Progenitor cell of endocrine pancreas (in vitro differentiated cells): ENCODE data around the gene HSD3B7. TPM values are rescaled to one million over a fixed set of nuclear protein-coding genes. Genes with fewer than 3 reads are reported as not detected.

Source experiments
- DNase-seq: peaks from one replicate; pipeline ENCODE4 v3.0.0; 2021; ENCODE audit warnings: low spot score; ENCODE audit not compliant: unreplicated experiment
- H3K27ac Mint-ChIP-seq: 2 replicates; pipeline ENCODE4 v1.8.0; 2021; ENCODE audit warnings: mild to moderate bottlenecking, moderate library complexity, mixed read lengths
- H3K27me3 Mint-ChIP-seq: 2 replicates; pipeline ENCODE4 v1.8.0; 2021; ENCODE audit warnings: mixed read lengths
- H3K36me3 Mint-ChIP-seq: 2 replicates; pipeline ENCODE4 v1.8.0; 2022; ENCODE audit warnings: mixed read lengths; ENCODE audit not compliant: insufficient read depth
- H3K4me1 Mint-ChIP-seq: 2 replicates; pipeline ENCODE4 v1.8.0; 2021; ENCODE audit warnings: low read depth, mixed read lengths
- H3K4me3 Mint-ChIP-seq: 2 replicates; pipeline ENCODE4 v1.8.0; 2021; ENCODE audit warnings: low read depth, mild to moderate bottlenecking, moderate library complexity, mixed read lengths
- H3K9me3 Mint-ChIP-seq: 2 replicates; pipeline ENCODE4 v1.8.0; 2021; ENCODE audit warnings: low read depth, mixed read lengths
- total RNA-seq: library from RNA; stranded (reverse); gene quantifications from 2 replicates; pipeline ENCODE4 v1.2.1, GENCODE V29; 2021
- TF ChIP-seq, protein P1 (sequence below): fragments of 200-600 bp; sonication (generic); IDR thresholded peaks from one replicate; pipeline ENCODE4 v1.5.0; 2021; ENCODE audit warnings: antibody characterized with exemption, mild to moderate bottlenecking; ENCODE audit not compliant: unreplicated experiment

The HSD3B7 gene
- total RNA-seq, 1 donor from 2014 or later = 5.5 TPM

DNA sequence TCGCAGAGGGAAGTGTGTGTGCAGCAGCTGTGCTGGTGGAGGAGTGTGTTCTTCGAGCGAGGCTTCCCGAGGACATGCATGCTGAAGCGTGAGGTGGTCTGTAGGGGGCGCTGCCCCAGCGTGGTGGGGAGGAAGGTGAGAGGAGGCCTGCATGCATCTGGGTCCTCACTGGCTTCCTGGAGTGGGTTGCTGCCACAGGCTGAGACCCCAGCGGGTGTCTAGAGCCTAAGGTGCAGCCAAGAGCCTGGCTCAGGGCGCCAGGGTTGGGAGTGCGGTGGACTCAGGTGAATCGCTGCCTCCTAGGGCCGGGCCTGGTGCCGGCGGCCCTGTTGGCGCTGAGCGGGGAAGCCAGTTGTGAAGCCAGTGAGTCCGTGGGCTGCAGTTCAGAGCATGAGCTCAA is 7.5 kb upstream of the HSD3B7 start:
- no peak for DNase-seq
- Mint-ChIP-seq H3K9me3 (no peaks in the 10 kb centered on the region), H3K27me3 (no peaks in the 10 kb centered on the region), H3K36me3 (peaks cover 28% of the 10 kb centered on the region), H3K4me3 (no peak overlapping the region), H3K4me1 (no peaks in the 10 kb centered on the region), H3K27ac (peak overlapping the region; percentile 29)
- TF ChIP-seq, protein P1, sequence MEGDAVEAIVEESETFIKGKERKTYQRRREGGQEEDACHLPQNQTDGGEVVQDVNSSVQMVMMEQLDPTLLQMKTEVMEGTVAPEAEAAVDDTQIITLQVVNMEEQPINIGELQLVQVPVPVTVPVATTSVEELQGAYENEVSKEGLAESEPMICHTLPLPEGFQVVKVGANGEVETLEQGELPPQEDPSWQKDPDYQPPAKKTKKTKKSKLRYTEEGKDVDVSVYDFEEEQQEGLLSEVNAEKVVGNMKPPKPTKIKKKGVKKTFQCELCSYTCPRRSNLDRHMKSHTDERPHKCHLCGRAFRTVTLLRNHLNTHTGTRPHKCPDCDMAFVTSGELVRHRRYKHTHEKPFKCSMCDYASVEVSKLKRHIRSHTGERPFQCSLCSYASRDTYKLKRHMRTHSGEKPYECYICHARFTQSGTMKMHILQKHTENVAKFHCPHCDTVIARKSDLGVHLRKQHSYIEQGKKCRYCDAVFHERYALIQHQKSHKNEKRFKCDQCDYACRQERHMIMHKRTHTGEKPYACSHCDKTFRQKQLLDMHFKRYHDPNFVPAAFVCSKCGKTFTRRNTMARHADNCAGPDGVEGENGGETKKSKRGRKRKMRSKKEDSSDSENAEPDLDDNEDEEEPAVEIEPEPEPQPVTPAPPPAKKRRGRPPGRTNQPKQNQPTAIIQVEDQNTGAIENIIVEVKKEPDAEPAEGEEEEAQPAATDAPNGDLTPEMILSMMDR = peak; percentile 28

DNA sequence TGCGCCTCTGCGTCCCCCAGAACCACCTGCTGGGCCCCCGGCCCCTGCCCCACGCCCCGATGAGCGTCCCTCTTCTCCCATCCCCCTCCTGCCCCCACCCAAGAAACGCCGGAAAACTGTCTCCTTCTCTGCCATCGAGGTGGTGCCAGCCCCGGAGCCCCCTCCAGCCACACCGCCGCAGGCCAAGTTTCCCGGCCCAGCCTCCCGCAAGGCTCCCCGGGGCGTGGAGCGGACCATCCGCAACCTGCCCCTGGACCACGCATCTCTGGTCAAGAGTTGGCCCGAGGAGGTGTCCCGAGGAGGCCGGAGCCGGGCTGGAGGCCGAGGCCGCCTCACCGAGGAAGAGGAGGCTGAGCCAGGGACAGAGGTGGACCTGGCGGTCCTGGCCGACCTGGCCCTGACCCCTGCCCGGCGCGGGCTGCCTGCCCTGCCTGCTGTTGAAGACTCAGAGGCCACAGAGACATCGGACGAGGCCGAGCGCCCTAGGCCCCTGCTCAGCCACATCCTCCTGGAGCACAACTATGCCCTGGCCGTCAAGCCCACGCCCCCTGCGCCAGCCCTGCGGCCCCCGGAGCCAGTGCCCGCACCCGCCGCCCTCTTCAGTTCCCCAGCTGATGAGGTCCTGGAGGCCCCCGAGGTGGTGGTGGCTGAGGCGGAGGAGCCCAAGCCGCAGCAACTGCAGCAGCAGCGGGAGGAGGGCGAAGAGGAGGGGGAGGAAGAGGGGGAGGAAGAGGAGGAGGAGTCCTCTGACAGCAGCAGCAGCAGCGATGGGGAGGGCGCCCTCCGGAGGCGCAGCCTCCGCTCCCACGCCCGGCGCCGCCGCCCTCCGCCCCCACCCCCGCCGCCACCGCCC is 5.6 kb upstream of the HSD3B7 start:
- Mint-ChIP-seq H3K27ac (no peak overlapping the region), H3K4me3 (no peak overlapping the region), H3K4me1 (no peaks in the 10 kb centered on the region), H3K27me3 (no peaks in the 10 kb centered on the region), H3K9me3 (no peaks in the 10 kb centered on the region), H3K36me3 (peaks cover 21% of the 10 kb centered on the region)
- TF ChIP-seq, protein P1 = no peak
- DNase-seq = no peak

DNA sequence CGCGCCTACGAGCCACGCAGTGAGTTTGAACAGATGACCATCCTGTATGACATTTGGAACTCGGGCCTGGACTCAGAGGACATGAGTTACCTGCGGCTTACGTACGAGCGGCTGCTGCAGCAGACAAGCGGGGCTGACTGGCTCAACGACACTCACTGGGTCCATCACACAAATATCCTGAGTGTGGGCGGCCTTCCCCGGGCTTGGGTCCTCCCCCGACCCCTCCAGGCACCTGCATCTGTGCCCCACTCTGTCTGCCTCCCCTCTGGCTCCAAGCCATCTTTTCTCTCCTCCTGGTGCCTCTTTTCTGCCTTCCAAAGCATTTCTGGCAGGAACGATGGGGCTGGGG is 5.0 kb upstream of the HSD3B7 start:
- TF ChIP-seq, protein P1 = no peak
- H3K36me3 Mint-ChIP-seq = peaks cover 21% of the 10 kb centered on the region
- no peaks in the 10 kb centered on the region for H3K9me3 Mint-ChIP-seq
- DNase-seq = no peak
- no peaks in the 10 kb centered on the region for H3K27me3 Mint-ChIP-seq
- no peaks in the 10 kb centered on the region for H3K4me1 Mint-ChIP-seq
- H3K4me3 Mint-ChIP-seq = no peak overlapping the region
- H3K27ac Mint-ChIP-seq = no peak overlapping the region

DNA sequence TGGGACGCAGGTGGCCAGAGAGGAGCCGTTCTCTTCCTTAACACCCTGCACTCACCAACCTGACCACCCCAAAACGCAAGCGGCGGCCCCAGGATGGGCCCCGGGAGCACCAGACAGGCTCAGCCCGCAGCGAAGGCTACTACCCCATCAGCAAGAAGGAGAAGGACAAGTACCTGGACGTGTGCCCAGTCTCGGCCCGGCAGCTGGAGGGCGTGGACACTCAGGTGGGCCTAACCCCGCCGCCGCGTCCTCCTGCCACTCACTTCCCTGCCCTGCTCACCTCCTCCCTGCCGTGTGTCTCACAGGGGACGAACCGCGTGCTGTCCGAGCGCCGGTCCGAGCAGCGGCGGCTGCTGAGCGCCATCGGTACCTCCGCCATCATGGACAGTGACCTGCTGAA is 4.6 kb upstream of the HSD3B7 start:
- H3K4me1 Mint-ChIP-seq = peaks cover 2% of the 10 kb centered on the region
- H3K4me3 Mint-ChIP-seq = no peak overlapping the region
- DNase-seq = no peak
- TF ChIP-seq, protein P1 = no peak
- H3K27me3 Mint-ChIP-seq = no peaks in the 10 kb centered on the region
- peaks cover 21% of the 10 kb centered on the region for H3K36me3 Mint-ChIP-seq
- no peak overlapping the region for H3K27ac Mint-ChIP-seq
- no peaks in the 10 kb centered on the region for H3K9me3 Mint-ChIP-seq

DNA sequence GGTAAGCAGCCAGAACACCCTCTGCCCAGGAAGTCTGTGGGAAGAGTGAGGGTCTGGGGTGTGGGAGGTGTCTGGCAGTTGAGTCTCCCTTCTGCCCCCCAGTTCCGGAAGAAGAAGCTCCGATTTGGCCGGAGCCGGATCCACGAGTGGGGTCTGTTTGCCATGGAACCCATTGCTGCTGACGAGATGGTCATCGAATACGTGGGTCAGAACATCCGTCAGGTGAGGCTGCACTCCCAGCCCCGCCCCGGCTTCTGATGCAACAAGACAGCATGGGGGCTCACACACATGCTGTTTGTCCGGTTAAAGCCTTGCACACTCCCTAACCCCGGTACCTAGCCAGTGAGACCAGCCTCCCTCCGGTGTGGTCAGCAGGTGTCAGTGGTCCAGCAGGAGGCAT is 4.0 kb upstream of the HSD3B7 start:
- no peaks in the 10 kb centered on the region for H3K9me3 Mint-ChIP-seq
- no peaks in the 10 kb centered on the region for H3K27me3 Mint-ChIP-seq
- no peak for DNase-seq
- no peak overlapping the region for H3K27ac Mint-ChIP-seq
- H3K4me1 Mint-ChIP-seq = peaks cover 2% of the 10 kb centered on the region
- no peak overlapping the region for H3K4me3 Mint-ChIP-seq
- peaks cover 18% of the 10 kb centered on the region for H3K36me3 Mint-ChIP-seq
- TF ChIP-seq, protein P1 = no peak
